Measurements from ENCODE around the gene TVP23B.

TVP23B gene

GRCh38 chr17:18855831-18856569, 75.0 kb downstream of the TVP23B start:
- Histone ChIP-seq H3K36me3 (ENCODE audit: insufficient read depth, low read length) (no peaks in the 10 kb centered on the region), H3K4me3 (ENCODE audit: low read length, poor library complexity, severe bottlenecking) (peak overlapping the region; percentile 88), H3K4me1 (ENCODE audit: insufficient read depth, low read length, poor library complexity, severe bottlenecking) (peaks cover 37% of the 10 kb centered on the region), H4K20me1 (ENCODE audit: insufficient read depth, low read length, poor library complexity, severe bottlenecking) (peaks cover 15% of the 10 kb centered on the region), H2AFZ (ENCODE audit: low read length) (peak overlapping the region; percentile 91), H3K9me3 (ENCODE audit: insufficient read depth, low read depth, low read length) (no peaks in the 10 kb centered on the region), H3F3A (ENCODE audit: low read depth) (0 out of 2 replicates have a peak, but pooled peaks cover 5% of the 10 kb centered on the region), H3K9me2 (replicated peaks; ENCODE audit: low read depth, low read length) (no peaks in the 10 kb centered on the region), H3K27me3 (ENCODE audit: insufficient read depth, low read length, poor library complexity, severe bottlenecking) (no peaks in the 10 kb centered on the region), H3K4me2 (ENCODE audit: low read depth, low read length, poor library complexity, severe bottlenecking) (peak overlapping the region; percentile 93), H3K9ac (ENCODE audit: low read depth, low read length, poor library complexity, severe bottlenecking) (peak overlapping the region; percentile 69), H3K79me2 (ENCODE audit: insufficient read depth, low read length) (peaks cover 35% of the 10 kb centered on the region)
- TF ChIP-seq EZH2phosphoT487 (IDR thresholded peaks at IDR 0.05; ENCODE audit: borderline replicate concordance) (no peak), CTCF (conservative IDR thresholded peaks at IDR 0.05; ENCODE audit: low read length) (no peak)

Data from Loucy (cell line).